HL-60/S4 treated with retinoic acid at 250 ng/mL for 4 days and 3 days (cell line): Measurements from ENCODE around the gene HHAT.

Experiments used
- in situ Hi-C: fragments of 300-500 bp; cut with MboI; formaldehyde crosslinking; loops from 2 replicates; pipeline ENCODE4 v1.7.0; 2022; ENCODE audit warnings: low sequenced_read_pairs

Gene HHAT

GRCh38 chr1:210313046-210313595 is 15.6 kb upstream of the HHAT start:
- in situ Hi-C loops, result no loop called here

- in situ Hi-C loops, result no loop called here
Measured at GRCh38 chr1:210313921-210314320, 14.8 kb upstream of the HHAT start.

- in situ Hi-C loops, result no loop called here
Measured at GRCh38 chr1:210315529-210315928, 13.2 kb upstream of the HHAT start.

- in situ Hi-C loops, result no loop called here
Measured at GRCh38 chr1:210321131-210321530, 7.6 kb upstream of the HHAT start.

- in situ Hi-C loops, result no loop called here
Measured at GRCh38 chr1:210321552-210321951, 7.2 kb upstream of the HHAT start.

- in situ Hi-C loops, result no loop called here
Measured at GRCh38 chr1:210323957-210324356, 4.7 kb upstream of the HHAT start.

- in situ Hi-C loops, result no loop called here
Measured at GRCh38 chr1:210325026-210325670, 3.6 kb upstream of the HHAT start.

GRCh38 chr1:210328032-210328745 is 513 bp upstream of the HHAT start:
- in situ Hi-C loops, result no loop called here

GRCh38 chr1:210330279-210330866 is 1.7 kb downstream of the HHAT start:
- in situ Hi-C loops, result no loop called here

GRCh38 chr1:210332233-210332632 is 3.5 kb downstream of the HHAT start:
- in situ Hi-C loops, result no loop called here

GRCh38 chr1:210332719-210333398 is 4.2 kb downstream of the HHAT start:
- in situ Hi-C loops, result no loop called here

- in situ Hi-C loops, result no loop called here
Measured at GRCh38 chr1:210335001-210335400, 6.3 kb downstream of the HHAT start.

GRCh38 chr1:210336362-210336761 is 7.7 kb downstream of the HHAT start:
- in situ Hi-C loops, result no loop called here

- in situ Hi-C loops, result no loop called here
Measured at GRCh38 chr1:210339500-210339899, 10.8 kb downstream of the HHAT start.

- in situ Hi-C loops, result no loop called here
Measured at GRCh38 chr1:210340311-210340710, 11.6 kb downstream of the HHAT start.

GRCh38 chr1:210340841-210341240 is 12.1 kb downstream of the HHAT start:
- in situ Hi-C loops, result no loop called here

GRCh38 chr1:210342986-210343780 is 14.5 kb downstream of the HHAT start:
- in situ Hi-C loops, result no loop called here

GRCh38 chr1:210344706-210345105 is 16.0 kb downstream of the HHAT start:
- in situ Hi-C loops, result no loop called here

GRCh38 chr1:210347112-210347511 is 18.4 kb downstream of the HHAT start:
- in situ Hi-C loops, result no loop called here

- in situ Hi-C loops, result no loop called here
Measured at GRCh38 chr1:210351496-210351895, 22.8 kb downstream of the HHAT start.

- in situ Hi-C loops, result no loop called here
Measured at GRCh38 chr1:210352575-210352974, 23.9 kb downstream of the HHAT start.
